ENCODE results near the gene WWC1.
A peak's percentile ranks its signal among the peaks of the same experiment; 100 is the strongest.
"Not testable (repeated sequence)": the region's sequence is repeated elsewhere in the genome, so short reads cannot be mapped to it uniquely, and the experiment has no call there.

WWC1 gene

GRCh38 chr5:168415971-168416370, 124.5 kb downstream of the WWC1 start:
- no peak for DNase-seq

DNA sequence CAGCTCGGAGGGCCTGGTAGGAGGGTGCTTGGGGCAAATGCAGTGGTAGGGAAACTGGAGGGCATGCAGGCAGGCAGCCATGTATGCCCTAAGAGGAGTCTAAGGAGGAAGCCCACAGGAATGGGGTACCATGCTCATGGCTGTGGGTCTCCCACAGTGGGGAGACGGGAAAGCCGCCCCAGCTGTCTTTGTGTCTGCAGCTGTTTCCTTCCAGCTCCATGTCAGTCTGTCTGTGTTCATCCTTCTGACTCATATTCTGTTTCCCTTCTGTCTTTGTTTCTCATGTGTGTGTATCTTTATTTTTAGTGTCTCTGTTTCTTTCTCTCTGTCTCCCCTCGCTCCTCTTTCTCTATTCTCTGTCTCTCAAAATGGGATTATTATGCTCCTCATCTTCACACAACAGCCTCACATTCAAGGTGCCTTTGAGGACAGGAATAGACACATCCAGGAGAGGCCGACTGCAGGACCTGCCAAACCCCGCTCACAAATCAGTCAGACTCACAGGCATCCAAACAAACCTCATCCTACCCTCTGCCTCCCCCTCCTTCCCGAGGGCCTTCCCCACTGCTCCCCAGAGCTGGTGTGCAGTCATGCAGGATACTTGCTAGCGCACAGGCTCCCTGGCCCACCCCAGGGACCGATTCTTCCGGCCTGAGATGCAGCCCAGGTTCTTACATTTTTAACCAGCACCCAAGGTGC, 126.4 kb downstream of the WWC1 start:
- no peak for DNase-seq

- no peak for DNase-seq
Observed at GRCh38 chr5:168420461-168420860, 129.0 kb downstream of the WWC1 start.

GRCh38 chr5:168422431-168422830, 131.0 kb downstream of the WWC1 start:
- no peak for DNase-seq

DNA sequence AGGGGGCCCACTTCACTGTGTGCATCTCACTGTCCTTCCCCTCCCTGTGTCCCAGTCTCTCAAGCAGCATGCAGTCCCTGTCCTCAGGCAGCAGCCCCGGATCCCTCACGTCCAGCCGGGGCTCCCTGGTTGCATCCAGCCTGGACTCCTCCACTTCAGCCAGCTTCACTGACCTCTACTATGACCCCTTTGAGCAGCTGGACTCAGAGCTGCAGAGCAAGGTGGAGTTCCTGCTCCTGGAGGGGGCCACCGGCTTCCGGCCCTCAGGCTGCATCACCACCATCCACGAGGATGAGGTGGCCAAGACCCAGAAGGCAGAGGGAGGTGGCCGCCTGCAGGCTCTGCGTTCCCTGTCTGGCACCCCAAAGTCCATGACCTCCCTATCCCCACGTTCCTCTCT, 132.0 kb downstream of the WWC1 start:
- no peak for DNase-seq

DNA sequence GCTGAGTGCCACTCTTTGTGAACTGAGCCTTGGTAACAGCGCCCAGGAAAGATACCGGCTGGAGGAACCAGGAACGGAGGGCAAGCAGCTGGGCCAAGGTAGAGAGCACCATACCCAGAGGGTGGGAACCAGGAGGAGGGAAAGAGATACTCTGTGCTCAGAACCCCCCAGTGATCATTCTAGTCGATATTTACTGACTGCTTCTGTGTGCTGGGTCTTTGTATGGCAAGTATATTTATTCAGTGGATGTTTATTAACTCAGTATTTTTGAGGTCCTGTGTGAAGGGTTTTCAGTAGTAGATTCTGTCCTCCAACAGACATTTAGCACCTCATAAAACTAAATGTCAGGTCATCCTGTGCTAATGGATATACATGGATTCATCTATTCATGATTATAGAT, 132.5 kb downstream of the WWC1 start:
- DNase-seq: no peak

GRCh38 chr5:168424594-168425323, 133.3 kb downstream of the WWC1 start:
- DNase-seq: peak; percentile 74

DNA sequence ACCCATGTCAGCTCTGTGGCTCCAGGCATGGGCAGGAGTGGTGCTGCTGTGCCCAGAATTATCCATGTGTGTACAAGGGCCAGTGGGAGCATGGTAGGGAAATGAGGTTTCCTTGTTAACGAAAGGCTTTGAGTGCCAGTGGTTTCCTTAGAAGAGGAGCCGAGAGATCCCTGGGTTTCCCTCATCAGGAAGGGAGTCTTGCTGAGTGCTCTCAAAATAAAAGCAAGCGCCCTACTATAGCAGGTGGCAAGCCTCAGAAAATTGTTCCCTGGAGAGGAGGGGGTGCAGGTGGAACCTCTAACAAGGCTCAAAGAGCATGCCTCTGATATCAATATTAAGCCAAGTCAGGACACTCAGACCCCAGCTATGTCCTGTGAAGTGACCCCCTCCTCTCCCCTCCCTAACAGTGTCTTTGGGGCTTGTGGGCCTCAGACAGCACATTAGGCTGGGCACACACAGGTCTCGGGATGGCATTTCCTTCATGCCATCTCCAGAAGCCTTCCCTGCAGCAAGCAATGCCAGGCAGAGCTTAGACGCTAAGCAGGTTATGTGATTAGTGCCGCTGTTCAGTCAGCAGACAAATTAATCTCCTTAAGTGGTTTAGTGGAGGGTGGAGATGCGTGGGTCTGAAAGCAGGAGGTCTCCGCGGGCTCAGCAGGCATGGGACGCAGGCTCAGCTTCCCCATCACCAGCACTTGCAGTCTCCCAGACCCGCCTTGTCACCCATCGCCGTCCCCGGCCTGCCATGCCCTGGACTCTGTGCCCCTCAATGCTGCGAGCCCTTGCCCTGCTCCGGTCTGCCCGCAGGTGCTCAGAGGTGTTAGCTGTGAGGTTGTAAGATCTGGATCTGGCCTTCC, 134.8 kb downstream of the WWC1 start:
- no peak for DNase-seq

DNA sequence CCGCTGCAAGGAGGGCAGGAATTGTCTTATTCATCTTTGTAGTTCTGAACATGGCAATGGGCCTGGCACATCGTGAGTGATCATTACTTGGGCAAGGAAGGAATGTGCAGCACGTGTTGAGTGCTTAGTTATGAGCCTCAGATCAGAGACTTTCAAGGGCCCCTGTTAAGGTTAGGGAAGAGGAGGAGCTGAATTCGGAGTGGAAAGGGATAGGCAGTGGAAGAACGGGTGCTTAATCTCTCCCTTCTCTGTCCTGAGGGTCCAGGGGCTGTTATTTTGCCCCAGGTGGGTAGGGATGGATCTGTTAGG, 135.4 kb downstream of the WWC1 start:
- DNase-seq: no peak

- DNase-seq: no peak
Observed at GRCh38 chr5:168427224-168427623, 135.8 kb downstream of the WWC1 start.

- DNase-seq: no peak
Observed at GRCh38 chr5:168428552-168428951, 137.1 kb downstream of the WWC1 start.

- no peak for DNase-seq
Observed at GRCh38 chr5:168430296-168430695, 138.9 kb downstream of the WWC1 start.

DNA sequence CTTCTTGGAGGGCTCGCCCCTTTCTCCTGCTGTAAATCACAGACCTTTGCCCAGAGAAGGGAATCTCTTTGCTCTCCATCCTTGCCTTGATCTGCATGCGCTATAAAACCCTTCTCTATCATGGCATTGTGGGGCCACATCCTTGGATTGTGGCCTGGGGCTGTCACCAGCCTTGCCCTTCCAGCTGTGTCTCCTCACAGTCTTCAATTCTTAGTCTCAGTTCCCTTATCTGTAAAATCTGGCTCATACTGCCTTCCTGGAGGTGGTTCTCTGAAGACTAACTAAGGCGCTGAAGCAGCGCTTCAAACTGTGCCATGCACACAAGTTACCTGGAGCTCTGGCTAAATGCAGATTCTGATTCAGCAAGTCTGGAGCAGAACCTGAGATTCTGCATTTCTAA, 141.5 kb downstream of the WWC1 start:
- no peak for DNase-seq

DNA sequence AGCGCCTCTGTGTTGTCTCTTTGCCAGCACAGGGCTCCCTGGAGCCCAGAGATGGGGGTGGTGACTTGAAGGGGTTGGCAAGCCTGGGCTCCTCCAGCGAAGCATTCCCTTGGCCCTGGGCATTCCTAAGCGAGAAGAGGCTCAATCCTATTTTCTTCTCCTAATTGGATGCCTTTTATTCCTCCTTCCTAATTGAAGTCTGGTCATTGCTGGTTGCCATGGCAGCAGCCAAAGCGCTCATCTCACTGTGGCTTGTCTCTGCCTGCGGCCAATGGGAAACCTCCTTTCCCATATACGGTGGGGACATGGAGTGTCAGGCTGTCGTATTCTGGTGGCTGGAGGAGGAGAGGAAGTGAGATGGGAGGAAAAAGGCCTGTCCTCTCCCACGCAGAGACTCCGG, 142.6 kb downstream of the WWC1 start:
- peak; percentile 22 for DNase-seq

DNA sequence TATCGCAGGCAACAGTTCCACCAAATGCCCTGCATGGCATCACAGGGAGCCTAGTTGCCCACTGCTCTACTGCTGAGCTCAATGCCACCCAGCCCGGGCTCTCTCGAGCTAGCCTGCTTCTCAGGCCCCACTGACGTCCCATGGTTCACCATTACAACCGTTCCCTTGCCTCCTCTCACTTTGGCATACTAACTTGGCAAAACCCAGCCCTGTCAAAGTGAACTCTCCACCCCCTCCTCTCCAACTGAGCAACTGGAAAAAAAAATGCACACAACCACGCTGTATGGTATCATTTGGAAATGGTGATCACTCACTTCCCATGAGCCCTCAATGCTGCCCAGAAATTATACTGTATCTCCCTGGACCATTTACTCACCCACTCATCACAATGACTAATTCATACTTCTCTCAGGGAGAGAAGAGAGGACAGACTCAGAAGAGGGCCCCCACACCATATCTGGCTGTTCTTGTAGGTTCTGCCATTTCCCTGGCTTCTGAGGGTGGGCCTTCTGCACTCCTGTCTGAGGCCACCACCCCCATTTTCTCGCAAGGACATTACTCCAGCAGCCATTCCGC, 143.4 kb downstream of the WWC1 start:
- peak; percentile 38 for DNase-seq

GRCh38 chr5:168435340-168435739, 143.9 kb downstream of the WWC1 start:
- DNase-seq: not testable (repeated sequence)

GRCh38 chr5:168438349-168438748, 146.9 kb downstream of the WWC1 start:
- DNase-seq: no peak

GRCh38 chr5:168443533-168443932, 152.1 kb downstream of the WWC1 start:
- DNase-seq: peak; percentile 22

DNA sequence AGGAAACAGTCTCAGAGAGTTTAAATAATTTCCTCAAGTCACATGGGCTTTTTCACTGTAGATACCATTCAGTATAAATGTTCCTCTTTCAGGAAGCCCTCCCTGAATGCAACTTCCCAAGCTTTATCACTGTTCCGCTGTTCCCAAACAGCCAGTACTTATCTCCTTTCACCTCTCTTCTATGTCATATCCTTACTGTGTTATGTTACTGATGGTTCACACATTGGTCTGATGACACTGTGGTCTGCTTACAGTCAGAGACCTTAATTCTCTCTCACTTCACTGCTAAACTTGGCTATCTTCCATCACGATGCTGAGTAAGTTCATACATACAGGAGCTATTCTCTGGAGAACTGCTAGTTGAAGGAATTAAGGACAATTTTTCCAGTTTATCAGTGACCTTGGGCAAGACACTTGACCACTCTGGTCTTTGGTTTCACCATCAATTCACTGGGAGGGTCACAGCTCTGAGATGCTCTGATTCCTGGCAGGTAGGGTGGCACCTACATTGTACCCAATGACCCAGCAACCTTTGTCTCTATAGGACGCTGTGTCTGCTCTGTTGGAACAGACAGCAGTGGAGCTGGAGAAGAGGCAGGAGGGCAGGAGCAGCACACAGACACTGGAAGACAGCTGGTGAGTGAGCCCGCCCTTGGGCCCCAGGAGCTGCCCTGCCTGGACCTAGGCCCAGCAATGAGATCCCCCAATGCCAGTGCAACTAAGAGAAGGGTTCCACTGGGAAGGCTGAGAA, 152.7 kb downstream of the WWC1 start:
- peak; percentile 32 for DNase-seq

- no peak for DNase-seq
Observed at GRCh38 chr5:168446983-168447619, 155.7 kb downstream of the WWC1 start.

GRCh38 chr5:168447808-168448207, 156.4 kb downstream of the WWC1 start:
- no peak for DNase-seq

DNA sequence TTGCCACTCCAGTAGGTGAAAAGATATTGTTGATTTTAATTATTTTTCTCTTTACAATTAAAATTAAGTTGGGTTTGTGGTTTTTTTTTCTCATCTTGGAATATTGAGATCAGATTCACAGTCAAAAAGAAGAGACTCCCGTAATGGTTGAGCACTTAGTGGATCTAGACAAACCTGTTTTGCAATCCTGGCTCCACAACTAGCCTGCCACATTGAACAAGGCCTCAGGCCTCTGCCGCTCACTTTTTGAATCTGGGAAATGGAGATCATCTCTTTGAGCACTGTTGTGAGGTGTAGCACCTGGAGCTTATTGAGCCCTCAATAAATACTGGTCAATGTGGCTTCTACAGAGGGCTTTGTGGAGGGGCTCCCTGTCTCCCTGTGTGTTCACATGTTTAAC, 157.7 kb downstream of the WWC1 start:
- no peak for DNase-seq

Measured in fibroblast of skin of scalp (primary cell).